ENCODE measurements around the gene PIK3AP1. TPM values are rescaled to one million over a fixed set of nuclear protein-coding genes. Genes with fewer than 3 reads are reported as not detected.
A peak's percentile ranks its signal among the peaks of the same experiment; 100 is the strongest.
"Not testable (repeated sequence)": the region's sequence is repeated elsewhere in the genome, so short reads cannot be mapped to it uniquely, and the experiment has no call there.

The PIK3AP1 gene
- total RNA-seq, 1 donor from 2014 or later: 4.5 TPM

DNA sequence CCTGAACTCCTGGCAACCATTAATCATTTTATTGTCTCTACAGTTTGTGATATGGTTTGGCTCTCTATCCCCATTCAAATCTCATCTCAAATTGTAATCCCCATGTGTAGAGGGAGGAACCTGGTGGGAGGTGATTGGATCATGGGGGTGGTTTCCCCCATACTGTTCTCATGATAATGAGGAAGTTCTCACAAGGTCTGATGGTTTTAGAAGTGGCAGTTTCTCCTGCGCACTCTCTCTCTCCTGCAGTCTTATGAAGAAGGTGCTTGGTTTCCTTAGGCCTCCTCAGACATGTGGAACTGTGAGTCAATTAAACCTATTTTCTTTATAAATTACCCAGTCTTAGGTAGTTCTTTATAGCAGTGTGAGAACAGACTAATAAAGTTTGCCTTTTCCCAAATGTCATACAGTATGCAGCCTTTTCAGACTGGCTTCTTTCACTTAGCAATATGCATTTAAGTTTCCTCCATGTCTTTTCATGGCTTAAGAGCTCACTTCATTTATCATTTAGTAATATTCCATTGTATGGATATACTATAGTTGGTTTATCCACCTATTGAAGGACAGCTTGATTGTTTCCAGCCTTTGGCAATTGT lies 17.1 kb upstream of the PIK3AP1 start:
- not testable (repeated sequence) for FAIRE-seq; DNase-seq (ENCODE audit: low spot score in 2 of 2)

DNA sequence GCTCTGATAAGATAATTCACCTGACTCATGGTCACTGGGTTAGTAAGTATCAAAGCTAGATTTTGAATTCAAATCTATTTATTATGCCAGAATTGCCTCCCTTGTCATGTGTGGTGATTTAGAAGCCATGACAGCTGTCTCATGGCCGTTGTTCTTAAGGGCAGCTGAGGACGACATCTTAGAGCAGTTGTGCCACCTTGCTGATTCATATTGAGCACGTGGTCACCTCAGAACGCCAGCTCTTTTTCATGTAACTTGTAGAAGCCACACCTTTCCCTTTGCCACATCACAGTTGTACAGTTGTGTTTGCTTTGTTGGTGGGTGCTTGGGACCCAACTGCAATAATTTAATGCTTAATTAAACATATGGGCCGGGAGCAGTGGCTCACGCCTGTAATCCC lies 4.3 kb upstream of the PIK3AP1 start:
- FAIRE-seq: no peak
- DNase-seq (ENCODE audit: low spot score in 2 of 2): no peak

DNA sequence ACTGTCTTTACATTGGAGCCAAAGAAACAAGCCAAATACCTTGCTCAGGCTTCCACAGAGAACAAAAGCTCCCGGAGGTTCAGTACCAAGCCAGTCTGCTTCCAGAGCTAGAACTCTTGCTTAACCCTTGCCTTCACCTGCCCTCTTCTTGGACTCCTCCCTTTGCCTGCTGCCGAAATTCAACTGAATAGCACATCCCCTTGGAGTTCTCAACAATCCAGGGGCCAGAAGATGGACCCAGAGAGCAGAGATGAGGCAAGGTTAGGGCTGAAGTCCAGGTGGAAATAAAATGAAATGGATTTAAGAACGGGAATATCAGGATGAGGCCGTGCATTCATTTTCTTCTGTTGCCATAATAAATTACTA lies 876 bp upstream of the PIK3AP1 start:
- no peak for DNase-seq (ENCODE audit: low spot score in 2 of 2)

DNA sequence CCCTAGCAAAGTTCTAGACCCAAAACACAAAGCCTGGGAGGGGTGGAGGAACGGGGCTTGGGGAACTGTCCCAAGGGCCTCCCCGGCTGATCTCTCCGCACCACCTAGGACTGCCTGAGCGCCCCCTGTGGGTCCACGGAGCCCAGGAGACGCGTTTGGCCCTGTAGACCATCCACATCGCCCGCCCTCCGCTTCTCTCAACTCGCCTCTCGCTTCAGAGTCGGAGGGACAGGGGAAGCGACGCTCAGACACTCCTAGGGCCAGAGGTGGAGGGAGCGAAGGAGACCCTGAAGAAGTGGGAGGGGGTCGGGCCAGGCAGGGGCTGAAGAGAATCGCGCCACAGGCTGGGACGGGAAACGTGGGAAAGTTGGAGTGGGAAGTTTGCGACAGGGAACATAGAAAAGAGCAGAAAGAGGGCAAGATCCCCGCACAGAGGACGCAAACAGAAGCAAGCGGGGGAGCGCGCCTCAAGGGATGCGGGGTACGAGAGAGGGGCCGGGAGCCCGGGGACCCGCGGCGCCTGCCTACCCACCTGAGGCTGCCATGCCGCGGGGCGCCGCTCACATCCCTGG lies 378 bp downstream of the PIK3AP1 start:
- FAIRE-seq: no peak
- DNase-seq (ENCODE audit: low spot score in 2 of 2): peak in 1 of 2 donors; percentile 33

More for the DNA sequence above, 876 bp upstream of the PIK3AP1 start:
- FAIRE-seq: no peak

DNA sequence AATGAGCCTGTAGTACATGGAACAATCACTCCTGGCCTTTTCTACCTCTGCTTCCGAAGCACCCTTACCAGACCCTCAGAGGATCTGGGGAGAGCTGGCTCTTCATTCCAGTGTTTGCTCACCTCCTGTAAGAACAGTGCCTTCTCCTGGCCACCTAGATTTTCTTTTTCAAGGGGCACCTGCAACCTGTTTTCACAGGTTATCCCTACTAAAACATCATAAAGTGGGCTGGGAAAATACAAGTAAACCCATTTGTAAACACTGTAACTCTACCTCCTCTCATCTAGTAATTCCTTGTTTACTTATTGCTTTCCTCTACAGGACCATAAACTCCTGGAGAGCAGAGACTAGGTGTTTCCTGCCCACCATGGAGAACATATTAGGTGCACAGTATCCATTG lies 1.1 kb downstream of the PIK3AP1 start:
- no peak for FAIRE-seq
- no peak for DNase-seq (ENCODE audit: low spot score in 2 of 2)

DNA sequence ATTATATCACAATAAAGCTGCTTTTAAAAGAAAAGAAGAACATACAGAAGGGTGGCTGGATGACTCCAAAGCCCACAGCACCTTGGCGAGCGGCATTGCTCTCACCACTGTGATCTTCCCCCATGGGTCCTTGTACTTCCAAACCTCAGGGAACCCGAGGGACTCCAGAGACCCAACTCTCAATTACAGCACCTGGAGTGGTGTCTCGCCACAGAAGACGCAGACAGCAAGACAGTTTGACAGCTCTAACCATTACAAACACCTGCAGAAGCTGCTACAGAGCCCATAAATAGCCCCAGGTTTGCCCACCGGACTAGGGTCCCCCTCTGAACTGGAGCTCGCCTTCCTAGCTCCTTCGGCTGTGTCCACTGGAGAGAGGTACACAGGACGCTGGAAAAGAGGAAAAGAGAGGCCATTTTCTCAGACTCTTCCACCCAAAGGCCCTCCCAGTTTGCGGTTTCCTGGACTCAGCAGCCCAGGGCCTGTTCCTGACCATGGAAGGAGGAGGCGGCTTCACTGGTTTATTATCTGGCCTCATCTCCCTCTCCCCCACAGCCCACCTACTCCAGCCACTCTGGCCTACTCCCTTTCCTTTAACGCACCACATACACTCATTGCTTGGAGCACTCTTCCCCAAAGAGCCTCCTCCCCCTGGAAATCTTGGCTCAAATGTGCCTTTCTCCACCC lies 1.9 kb downstream of the PIK3AP1 start:
- FAIRE-seq (no peak), DNase-seq (ENCODE audit: low spot score in 2 of 2) (no peak)

DNA sequence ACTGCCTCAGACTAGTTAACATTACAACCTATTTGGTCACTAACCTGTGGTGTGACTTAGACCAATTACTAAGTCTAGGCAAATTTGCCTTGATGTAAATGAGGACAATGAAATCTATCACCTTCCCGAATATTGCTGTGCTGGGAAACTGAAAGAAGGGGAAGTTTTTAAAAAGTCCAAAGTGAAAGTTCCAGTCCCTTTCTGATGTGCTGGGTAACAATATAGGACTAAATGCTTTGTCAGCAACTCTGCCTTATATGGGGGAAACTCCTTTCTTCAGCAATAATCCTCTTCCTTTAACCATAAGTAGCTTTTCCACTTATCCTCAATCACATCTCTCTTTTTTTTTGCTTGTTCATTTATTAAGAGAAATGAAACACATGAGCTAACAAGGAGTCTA lies 3.9 kb downstream of the PIK3AP1 start:
- FAIRE-seq: no peak
- no peak for DNase-seq (ENCODE audit: low spot score in 2 of 2)

DNA sequence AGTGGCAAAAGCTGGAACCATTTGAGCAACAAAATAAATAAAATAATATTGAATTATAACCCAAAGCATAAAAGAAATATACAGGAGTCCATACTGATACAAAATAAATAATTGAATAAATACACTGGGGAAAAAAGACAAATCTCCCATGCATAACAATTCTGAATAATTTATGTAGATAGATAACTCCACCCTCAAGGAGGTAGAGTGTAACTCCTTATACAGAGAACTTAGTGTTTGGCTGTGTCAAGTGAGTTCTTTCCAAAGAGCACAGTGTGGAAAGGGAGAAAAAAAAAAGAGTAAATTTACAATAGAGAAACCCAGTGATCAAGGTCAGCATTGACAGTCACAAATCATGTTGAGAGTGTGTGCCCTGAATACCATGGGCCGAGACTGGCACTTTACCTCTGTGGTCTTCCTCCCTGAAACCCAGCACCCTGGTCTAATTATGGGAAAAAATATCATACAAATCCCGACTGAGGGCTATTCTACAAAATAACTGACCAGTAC lies 5.5 kb downstream of the PIK3AP1 start:
- FAIRE-seq (no peak), DNase-seq (ENCODE audit: low spot score in 2 of 2) (no peak)

DNA sequence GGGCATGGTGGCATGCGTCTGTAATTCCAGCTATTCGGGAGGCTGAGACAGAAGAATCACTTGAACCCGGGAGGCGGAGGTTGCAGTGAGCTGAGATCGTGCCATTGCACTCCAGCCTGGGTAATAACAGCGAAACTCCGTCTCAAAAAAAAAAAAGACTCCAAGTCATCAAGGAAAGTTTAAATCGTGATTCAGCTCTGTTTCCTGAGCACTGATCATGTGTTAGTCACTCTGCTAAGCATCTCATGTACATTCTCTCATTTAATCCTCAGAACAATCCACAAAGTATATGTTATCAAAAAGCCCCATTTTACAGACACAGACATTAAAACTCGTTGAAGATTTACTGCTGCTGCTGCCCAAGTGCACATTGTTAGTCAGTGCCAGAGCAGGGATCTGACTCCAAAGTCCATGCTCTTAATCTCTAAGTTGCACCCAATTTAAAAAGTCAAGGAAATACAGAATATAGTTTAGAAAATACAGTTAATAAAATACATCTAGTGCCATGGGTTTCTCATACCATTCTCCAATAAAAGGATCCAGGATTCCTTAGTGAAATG lies 6.2 kb downstream of the PIK3AP1 start:
- no peak for FAIRE-seq
- DNase-seq (ENCODE audit: low spot score in 2 of 2): no peak

DNA sequence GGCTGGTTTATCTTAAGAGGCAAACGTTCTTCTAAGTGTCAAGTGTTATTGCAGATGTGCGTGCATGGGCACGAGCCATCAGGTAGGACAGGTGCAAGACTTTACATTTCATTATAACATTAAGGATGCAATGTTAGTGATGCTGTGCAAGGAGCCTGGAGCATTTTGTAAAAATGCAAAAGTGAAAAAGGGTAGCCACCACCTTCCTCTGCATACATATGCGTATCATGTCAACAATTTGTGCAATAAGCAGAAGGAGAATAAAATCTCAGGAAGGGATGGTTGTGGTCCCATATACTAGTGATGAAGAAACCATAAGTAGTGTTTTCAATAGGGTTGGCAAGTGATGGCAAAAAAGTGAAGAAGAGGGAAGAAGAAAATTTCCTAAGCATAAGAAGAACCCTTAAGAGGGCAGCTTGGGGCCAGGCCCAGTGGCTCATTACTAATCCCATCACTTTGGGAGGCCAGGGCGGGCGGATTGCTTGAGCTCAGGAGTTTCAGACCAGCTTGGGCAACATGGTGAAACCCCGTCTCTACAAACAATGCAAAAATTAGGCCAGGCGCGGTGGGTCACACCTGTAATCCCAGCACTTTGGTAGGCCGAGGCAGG lies 7.5 kb downstream of the PIK3AP1 start:
- FAIRE-seq (no peak), DNase-seq (ENCODE audit: low spot score in 2 of 2) (no peak)

DNA sequence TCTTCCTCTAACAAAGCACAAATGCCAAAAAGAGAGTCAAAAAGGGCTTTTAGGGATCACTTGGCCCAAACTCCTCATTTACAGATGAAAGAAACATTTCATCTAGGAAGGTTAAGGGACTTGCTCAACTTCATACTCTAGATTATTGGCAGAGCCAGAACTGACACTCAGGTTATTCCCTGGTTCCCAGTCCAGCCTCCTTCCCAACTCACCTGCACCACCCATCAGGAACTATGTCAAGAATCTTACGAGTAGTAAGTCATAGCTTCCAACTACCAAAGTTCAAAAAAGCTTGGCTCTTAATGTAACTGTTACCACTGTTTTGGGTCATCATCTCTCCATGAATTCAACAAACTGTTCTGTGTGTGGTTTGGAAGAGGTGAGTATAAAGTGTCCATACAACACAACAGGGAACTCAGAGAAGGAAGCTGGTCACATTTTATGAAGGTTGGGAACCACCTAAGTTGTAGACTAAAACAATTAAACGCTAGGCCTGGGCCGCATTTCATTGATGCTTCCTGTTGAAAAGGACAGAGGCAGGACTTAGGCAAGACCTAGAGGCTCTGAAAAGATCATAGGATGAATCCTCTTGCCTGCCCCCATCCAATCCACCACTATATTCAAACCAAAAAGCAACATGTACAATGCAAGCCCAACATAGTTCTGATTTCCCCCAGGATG lies 9.1 kb downstream of the PIK3AP1 start:
- FAIRE-seq (no peak), DNase-seq (ENCODE audit: low spot score in 2 of 2) (no peak)

DNA sequence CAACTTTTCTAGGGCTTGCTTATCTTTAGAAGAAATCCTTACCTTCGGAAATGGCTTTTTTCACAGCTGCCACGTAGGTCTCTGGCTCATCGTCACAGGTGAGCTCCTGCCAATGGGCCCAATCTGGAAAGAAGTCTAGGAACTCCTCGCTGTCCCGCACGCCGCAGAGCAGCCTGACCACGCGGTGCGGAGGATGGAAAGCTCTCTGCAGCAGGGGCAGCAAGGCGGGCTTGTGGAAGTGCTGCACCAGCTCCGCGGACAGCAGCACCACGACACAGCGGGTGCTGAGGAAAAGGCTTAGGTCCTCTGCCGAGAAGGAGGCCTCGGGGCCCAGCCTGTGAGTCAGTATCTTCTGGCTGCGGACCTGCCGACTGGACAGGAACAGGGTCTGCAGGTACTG lies 10.8 kb downstream of the PIK3AP1 start:
- no peak for DNase-seq (ENCODE audit: low spot score in 2 of 2)
- FAIRE-seq: no peak

DNA sequence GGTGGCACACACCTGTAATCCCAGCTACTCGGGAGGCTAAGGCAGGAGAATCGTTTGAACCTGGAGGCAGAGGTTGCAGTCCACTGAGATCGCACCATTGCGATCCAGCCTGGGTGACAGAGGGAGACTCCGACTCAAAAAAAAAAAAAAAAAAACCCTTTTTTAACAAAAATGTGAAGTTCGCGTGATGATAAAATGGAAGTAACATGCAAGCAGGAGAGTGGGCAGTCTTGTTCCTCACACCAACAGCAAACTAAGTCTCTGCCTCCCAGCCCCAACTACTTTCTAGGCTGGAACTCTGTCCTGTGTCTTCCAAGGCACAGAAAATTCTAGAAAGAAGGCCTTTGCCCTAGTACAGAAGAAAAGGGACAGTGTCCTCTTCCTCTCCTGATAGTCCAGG lies 11.3 kb downstream of the PIK3AP1 start:
- FAIRE-seq (no peak), DNase-seq (ENCODE audit: low spot score in 2 of 2) (no peak)

DNA sequence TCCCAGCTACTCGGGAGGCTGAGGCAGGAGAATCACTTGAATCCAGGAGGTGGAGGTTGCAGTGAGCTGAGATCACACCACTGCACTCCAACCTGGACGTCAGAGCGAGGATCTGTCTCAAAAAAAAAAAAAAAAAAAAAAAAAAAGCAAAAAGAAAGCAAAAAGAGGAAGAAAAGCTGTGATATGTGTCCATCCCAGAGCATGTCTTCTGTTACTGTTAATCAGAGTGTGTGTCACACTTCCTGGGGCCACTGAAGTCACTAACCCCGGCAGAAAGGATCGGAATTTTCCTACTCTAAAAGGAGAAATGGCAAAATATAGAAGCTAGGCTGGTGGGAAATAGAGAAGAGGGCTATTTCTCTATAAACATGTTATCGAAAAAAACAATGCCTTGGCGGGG lies 11.9 kb downstream of the PIK3AP1 start:
- FAIRE-seq: no peak
- DNase-seq (ENCODE audit: low spot score in 2 of 2): no peak

DNA sequence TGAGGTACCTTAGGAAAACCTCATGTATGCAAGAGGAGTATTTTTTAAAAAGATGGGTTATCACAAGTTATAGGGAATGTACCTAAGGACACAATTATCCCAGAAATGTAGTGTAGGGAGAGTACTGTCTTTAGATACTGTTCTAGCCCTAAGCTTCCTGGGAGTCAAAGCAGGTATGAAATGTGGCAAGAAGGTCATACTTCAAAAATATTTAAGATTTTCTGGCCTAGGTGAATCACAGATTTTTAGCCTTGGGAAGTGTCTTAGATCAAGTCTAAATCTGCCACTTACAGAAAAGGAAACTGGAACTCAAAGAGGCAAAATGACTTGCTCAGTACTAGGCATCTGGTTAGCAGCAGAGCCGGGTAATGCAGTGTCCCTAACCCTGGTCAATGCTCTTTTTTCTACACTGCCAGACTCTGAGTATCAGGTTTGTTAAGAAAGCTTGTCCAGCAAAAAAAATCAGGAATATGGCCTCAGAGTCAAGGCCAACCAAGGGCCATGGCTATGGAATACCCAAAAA lies 13.9 kb downstream of the PIK3AP1 start:
- FAIRE-seq: no peak
- DNase-seq (ENCODE audit: low spot score in 2 of 2): no peak

DNA sequence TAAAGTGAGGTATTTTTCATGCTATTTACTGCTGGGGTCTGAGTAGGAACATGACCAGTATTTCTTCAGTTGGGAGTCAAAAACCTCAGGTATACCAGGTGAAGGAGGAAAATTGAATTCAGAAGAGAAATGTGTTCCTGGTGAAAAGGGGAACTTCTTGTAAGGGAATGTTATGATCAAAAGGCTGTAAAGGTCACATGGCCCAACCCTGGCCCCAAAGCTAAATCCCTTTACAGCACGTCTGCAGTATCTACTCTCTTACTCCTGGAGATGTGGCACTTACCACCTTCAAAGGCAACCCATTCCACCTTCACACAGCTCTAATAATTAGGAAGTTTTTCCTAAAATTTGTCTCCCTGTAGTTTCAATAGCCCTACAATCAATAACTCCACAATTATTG lies 15.2 kb downstream of the PIK3AP1 start:
- no peak for DNase-seq (ENCODE audit: low spot score in 2 of 2)
- FAIRE-seq: no peak

DNA sequence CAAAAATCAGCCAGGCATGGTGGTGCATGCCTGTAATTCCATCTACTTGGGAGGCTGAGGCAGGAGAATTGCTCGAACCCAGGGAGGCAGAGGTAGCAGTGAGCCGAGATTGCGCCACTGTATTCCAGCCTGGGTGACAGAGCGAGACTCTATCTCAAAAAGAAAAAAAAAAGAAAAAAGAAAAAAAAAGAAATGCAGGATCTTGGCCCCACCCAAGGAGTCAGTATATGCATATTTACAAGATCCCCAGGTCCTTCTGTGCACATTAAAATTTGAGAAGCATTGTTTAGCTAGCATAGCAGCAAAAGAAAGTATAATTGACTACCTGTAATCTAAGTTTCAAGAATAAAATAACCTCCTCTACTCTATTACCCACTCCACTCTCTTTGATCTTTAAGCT lies 15.8 kb downstream of the PIK3AP1 start:
- FAIRE-seq (no peak), DNase-seq (ENCODE audit: low spot score in 2 of 2) (no peak)

DNA sequence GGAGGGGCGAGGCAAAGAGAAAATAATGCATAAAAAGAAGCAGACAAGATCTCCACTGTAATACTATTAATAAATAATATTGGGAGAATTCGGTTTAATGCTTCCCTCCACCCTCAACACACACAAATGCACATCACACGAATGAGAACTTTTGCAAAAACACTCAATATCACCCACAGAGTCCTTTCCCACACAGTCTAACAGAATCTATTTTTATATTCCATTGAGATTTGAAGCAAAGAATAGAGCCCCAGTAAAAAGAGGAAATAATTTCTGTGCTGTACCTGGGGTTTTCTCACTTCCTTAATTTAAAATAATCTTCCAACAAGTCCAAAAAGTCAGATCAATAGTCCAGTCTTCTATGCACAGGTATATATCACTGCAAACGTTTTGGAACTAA lies 17.0 kb downstream of the PIK3AP1 start:
- no peak for FAIRE-seq
- DNase-seq (ENCODE audit: low spot score in 2 of 2): no peak

DNA sequence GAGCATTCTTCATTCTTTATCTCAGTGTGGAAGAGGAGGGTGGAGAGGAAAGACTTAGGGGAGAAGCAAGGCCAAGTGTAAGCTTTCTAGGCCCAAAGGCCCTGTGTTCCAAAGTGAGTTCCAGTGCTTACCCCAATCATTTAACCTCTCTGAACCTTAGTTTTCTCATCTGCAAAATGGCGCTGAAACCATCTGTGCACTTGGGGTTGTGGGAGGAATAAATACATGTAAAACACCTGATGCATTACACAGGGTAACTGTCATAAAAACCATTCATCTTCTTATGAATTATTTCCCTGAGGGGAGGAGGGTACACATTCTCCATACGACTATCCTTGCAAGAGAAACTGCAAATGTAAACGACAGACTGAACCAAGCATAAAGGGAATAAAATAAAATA lies 19.0 kb downstream of the PIK3AP1 start:
- DNase-seq (ENCODE audit: low spot score in 2 of 2) (no peak), FAIRE-seq (no peak)

DNA sequence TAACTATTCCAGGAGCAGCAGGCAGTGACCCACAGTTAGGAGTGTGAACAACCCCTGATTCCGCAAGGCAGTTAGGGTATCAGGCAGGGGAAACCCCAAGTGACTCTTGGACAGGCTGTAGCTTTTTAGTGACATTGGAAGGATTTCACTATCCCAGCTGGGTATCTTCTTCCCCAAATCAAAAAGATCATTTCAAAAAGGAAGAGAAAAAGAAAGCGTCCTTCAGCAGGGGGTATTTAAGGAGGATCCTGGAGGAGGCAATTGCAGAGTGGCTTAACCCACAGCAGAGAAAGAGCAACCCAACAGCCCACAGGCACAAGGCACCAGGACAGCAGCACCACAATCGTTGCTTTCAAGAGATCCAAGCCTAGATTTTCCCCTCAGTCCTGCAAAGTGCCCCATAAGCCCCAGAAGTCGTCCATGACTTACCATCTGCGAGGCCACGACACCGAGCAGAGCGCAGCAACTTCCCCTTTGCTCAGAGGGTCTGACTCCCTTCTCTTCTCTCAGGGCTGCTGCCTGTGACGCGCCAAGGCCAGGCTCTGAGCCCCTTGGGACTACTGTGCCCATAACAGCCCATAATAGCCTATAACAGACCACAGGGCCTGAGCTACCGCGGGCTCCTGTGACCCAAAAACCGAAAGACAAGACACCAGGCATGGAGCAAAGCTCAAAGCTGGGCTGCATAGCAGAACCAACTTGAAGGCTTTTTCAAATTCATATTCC lies 19.8 kb downstream of the PIK3AP1 start:
- DNase-seq (ENCODE audit: low spot score in 2 of 2) (no peak), FAIRE-seq (no peak)
